Measurements from ENCODE around the gene ALPK1.

DNA sequence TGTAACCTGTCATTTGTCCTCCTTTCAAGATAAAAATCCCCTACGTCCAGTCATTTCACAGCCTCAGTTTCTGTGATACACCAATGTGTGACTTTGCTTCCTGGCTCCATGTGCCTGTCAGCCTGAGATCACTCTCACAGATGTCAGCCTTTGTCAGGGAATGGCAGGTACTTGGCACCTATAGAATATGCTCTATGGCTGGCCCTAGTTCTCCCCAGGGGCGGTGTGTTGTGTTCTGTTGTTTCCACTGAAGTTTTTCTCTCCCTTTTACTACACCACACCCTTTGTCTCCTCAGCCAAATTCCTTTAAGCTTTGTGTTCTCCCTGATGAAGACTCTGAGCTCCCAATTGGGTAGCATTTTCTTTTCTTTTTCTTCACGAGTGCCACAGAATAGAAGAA, 81.7 kb downstream of the ALPK1 start:
- TF ChIP-seq POLR2A (IDR thresholded peaks at IDR 0.05; ENCODE audit: low read depth, low read length) (no peak), MXI1 (IDR thresholded peaks at IDR 0.05; ENCODE audit: borderline replicate concordance, low read depth, low read length) (no peak), CEBPB (IDR thresholded peaks at IDR 0.05; ENCODE audit: low read depth, low read length) (no peak), BHLHE40 (IDR thresholded peaks at IDR 0.05; ENCODE audit: low read depth, low read length) (no peak), RAD21 (IDR thresholded peaks at IDR 0.05; ENCODE audit: low read length) (no peak), RCOR1 (IDR thresholded peaks at IDR 0.05; ENCODE audit: insufficient replicate concordance, low read length) (no peak), SMC3 (IDR thresholded peaks at IDR 0.05; ENCODE audit: low read depth, low read length) (no peak), NFE2L2 (IDR thresholded peaks at IDR 0.05; ENCODE audit: low read depth, low read length) (no peak), CHD1 (IDR thresholded peaks at IDR 0.05; ENCODE audit: low read depth, low read length) (no peak), FOS (IDR thresholded peaks at IDR 0.05; ENCODE audit: low read depth, low read length) (no peak), MAZ (IDR thresholded peaks at IDR 0.05; ENCODE audit: borderline replicate concordance, low read depth, low read length) (no peak)
- TF ChIP-seq, protein P1, sequence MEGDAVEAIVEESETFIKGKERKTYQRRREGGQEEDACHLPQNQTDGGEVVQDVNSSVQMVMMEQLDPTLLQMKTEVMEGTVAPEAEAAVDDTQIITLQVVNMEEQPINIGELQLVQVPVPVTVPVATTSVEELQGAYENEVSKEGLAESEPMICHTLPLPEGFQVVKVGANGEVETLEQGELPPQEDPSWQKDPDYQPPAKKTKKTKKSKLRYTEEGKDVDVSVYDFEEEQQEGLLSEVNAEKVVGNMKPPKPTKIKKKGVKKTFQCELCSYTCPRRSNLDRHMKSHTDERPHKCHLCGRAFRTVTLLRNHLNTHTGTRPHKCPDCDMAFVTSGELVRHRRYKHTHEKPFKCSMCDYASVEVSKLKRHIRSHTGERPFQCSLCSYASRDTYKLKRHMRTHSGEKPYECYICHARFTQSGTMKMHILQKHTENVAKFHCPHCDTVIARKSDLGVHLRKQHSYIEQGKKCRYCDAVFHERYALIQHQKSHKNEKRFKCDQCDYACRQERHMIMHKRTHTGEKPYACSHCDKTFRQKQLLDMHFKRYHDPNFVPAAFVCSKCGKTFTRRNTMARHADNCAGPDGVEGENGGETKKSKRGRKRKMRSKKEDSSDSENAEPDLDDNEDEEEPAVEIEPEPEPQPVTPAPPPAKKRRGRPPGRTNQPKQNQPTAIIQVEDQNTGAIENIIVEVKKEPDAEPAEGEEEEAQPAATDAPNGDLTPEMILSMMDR (conservative IDR thresholded peaks at IDR 0.05; ENCODE audit: low read depth, low read length): no peak
- TF ChIP-seq, protein P2, sequence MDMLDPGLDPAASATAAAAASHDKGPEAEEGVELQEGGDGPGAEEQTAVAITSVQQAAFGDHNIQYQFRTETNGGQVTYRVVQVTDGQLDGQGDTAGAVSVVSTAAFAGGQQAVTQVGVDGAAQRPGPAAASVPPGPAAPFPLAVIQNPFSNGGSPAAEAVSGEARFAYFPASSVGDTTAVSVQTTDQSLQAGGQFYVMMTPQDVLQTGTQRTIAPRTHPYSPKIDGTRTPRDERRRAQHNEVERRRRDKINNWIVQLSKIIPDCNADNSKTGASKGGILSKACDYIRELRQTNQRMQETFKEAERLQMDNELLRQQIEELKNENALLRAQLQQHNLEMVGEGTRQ (IDR thresholded peaks at IDR 0.05; ENCODE audit: low read depth, low read length): no peak
